Thyroid gland (tissue), 4 donors: ENCODE measurements around the gene RINT1.

Source experiments
- POLR2A ChIP-seq, 2 donors: fragments of 450-650 bp; IDR thresholded peaks; one replicate each; pipeline ENCODE4 v1.6.1; 2017; ENCODE audit warnings: antibody characterized with exemption in 2 of 2, mild to moderate bottlenecking in 2 of 2, moderate library complexity in 1 of 2
- TF ChIP-seq, protein P1 (sequence below), 6 experiments: fragments of 200-600 bp in 3 of 6; fragments of 450-650 bp in 3 of 6; sonication (generic) in 3 of 6; IDR thresholded peaks; one replicate each; pipeline ENCODE4 v1.5.1; 2016 to 2019; ENCODE audit warnings: antibody characterized with exemption in 6 of 6, mild to moderate bottlenecking in 2 of 6, inconsistent platforms in 1 of 6, moderate library complexity in 1 of 6

- TF ChIP-seq, protein P1, sequence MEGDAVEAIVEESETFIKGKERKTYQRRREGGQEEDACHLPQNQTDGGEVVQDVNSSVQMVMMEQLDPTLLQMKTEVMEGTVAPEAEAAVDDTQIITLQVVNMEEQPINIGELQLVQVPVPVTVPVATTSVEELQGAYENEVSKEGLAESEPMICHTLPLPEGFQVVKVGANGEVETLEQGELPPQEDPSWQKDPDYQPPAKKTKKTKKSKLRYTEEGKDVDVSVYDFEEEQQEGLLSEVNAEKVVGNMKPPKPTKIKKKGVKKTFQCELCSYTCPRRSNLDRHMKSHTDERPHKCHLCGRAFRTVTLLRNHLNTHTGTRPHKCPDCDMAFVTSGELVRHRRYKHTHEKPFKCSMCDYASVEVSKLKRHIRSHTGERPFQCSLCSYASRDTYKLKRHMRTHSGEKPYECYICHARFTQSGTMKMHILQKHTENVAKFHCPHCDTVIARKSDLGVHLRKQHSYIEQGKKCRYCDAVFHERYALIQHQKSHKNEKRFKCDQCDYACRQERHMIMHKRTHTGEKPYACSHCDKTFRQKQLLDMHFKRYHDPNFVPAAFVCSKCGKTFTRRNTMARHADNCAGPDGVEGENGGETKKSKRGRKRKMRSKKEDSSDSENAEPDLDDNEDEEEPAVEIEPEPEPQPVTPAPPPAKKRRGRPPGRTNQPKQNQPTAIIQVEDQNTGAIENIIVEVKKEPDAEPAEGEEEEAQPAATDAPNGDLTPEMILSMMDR (IDR thresholded peaks at IDR 0.05): peak in 4 of 6 experiments; percentile 22 to 41 (median 36)
- TF ChIP-seq POLR2A (IDR thresholded peaks at IDR 0.05): no peak
Measured at GRCh38 chr7:105487579-105488571, 44.1 kb upstream of the RINT1 start.
